Measurements from ENCODE around the gene DNMT1. TPM values are rescaled to one million over a fixed set of nuclear protein-coding genes. Genes with fewer than 3 reads are reported as not detected.
"Not testable (repeated sequence)": the region's sequence is repeated elsewhere in the genome, so short reads cannot be mapped to it uniquely, and the experiment has no call there.

DNMT1 gene
- total and polyA plus RNA-seq, 4 donors = 32.8 to 85.7 (median 45.2) TPM

DNA sequence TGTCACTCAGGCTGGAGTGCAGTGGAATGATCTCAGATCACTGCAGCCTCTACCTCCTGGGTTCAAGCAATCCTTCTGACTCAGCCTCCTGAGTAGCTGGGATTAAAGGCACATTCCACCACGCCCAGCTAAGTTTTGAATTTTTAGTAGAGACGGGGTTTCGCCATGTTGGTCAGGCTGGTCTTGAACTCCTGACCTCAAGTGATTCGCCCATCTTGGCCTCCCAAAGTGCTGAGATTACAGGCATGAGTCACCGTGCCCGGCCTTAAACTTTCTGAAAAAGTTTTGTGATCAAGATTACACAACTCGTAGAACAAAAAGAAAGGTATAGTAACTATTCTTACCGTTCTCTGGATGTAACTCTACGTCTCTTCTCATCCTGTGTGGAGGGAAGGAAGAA lies 21.2 kb downstream of the DNMT1 start:
- Histone ChIP-seq H3K4me1 (ENCODE audit: control insufficient read depth in 5 of 5, insufficient read depth in 5 of 5, low read length in 5 of 5) (no peaks in the 10 kb centered on the region), H3K9me3 (ENCODE audit: control insufficient read depth in 4 of 4, insufficient read depth in 3 of 4, low read length in 3 of 4) (no peaks in the 10 kb centered on the region), H3K4me3 (no peak overlapping the region), H3K27me3 (ENCODE audit: control insufficient read depth in 3 of 3, insufficient read depth in 3 of 3, low read length in 2 of 3) (no peaks in the 10 kb centered on the region), H3K36me3 (ENCODE audit: control insufficient read depth in 4 of 4, insufficient read depth in 4 of 4, low read length in 4 of 4) (peaks cover 13 to 45% (median 36%) of the 10 kb centered on the region in 4 donors), H3K27ac (ENCODE audit: low read depth in 1 of 2, low read length in 1 of 2) (no peak overlapping the region), H3K9ac (ENCODE audit: insufficient read depth in 1 of 2, low read length in 2 of 2) (no peak overlapping the region)
- ATAC-seq (ENCODE audit: insufficient read depth, low FRiP score) = no peak
- DNase-seq = no peak
- TF ChIP-seq, protein P1, sequence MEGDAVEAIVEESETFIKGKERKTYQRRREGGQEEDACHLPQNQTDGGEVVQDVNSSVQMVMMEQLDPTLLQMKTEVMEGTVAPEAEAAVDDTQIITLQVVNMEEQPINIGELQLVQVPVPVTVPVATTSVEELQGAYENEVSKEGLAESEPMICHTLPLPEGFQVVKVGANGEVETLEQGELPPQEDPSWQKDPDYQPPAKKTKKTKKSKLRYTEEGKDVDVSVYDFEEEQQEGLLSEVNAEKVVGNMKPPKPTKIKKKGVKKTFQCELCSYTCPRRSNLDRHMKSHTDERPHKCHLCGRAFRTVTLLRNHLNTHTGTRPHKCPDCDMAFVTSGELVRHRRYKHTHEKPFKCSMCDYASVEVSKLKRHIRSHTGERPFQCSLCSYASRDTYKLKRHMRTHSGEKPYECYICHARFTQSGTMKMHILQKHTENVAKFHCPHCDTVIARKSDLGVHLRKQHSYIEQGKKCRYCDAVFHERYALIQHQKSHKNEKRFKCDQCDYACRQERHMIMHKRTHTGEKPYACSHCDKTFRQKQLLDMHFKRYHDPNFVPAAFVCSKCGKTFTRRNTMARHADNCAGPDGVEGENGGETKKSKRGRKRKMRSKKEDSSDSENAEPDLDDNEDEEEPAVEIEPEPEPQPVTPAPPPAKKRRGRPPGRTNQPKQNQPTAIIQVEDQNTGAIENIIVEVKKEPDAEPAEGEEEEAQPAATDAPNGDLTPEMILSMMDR (IDR thresholded peaks at IDR 0.05; ENCODE audit: control extremely low read depth, extremely low read depth) = no peak
- WGBS, 2 donors = 86 to 89% methylated on average over 9 of the region's 9 CpGs

DNA sequence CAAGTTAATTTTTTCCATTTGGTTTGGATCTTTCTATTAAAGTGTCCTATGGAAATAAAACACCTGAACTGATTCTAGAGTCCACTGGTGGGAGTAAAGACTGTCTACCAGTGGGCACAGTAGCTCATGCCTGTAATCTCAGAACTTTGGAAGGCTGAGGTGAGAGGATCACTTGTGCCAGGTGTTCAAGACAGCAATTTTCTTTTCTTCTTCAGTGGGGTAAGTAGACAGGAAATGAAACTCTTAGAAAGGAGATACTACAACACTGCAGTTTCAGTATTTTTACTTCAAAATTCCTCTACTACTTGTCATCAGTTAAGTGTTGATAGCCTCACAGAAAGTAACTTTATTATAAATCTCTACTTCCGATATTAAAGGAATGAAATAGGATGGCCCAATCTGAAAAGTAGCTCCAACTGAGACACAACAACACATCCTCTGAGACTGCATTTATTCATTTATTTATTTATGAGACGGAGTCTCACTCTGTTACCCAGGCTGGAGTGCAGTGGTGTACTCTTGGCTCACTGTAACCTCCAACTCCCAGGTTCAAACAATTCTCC lies 26.3 kb downstream of the DNMT1 start:
- Histone ChIP-seq H3K27ac (ENCODE audit: low read depth in 1 of 2, low read length in 1 of 2) (no peak overlapping the region), H3K9ac (ENCODE audit: insufficient read depth in 1 of 2, low read length in 2 of 2) (no peak overlapping the region), H3K9me3 (ENCODE audit: control insufficient read depth in 4 of 4, insufficient read depth in 3 of 4, low read length in 3 of 4) (no peaks in the 10 kb centered on the region), H3K27me3 (ENCODE audit: control insufficient read depth in 3 of 3, insufficient read depth in 3 of 3, low read length in 2 of 3) (no peaks in the 10 kb centered on the region), H3K36me3 (ENCODE audit: control insufficient read depth in 4 of 4, insufficient read depth in 4 of 4, low read length in 4 of 4) (peaks cover 18 to 51% (median 35%) of the 10 kb centered on the region in 4 donors), H3K4me3 (no peak overlapping the region), H3K4me1 (ENCODE audit: control insufficient read depth in 5 of 5, insufficient read depth in 5 of 5, low read length in 5 of 5) (no peaks in the 10 kb centered on the region)
- ATAC-seq (ENCODE audit: insufficient read depth, low FRiP score) (no peak), DNase-seq (no peak)
- TF ChIP-seq, protein P1 (IDR thresholded peaks at IDR 0.05; ENCODE audit: control extremely low read depth, extremely low read depth) = no peak
- WGBS, 2 donors = 95 to 99% methylated on average over 2 of the region's 2 CpGs

- no peaks in the 10 kb centered on the region for H3K9me3 ChIP-seq (ENCODE audit: control insufficient read depth in 4 of 4, insufficient read depth in 3 of 4, low read length in 3 of 4)
- no peak for ATAC-seq (ENCODE audit: insufficient read depth, low FRiP score)
- no peaks in the 10 kb centered on the region for H3K4me1 ChIP-seq (ENCODE audit: control insufficient read depth in 5 of 5, insufficient read depth in 5 of 5, low read length in 5 of 5)
- H3K9ac ChIP-seq (ENCODE audit: insufficient read depth in 1 of 2, low read length in 2 of 2) = no peak overlapping the region
- peaks cover 10 to 47% (median 35%) of the 10 kb centered on the region in 4 donors for H3K36me3 ChIP-seq (ENCODE audit: control insufficient read depth in 4 of 4, insufficient read depth in 4 of 4, low read length in 4 of 4)
- DNase-seq = no peak
- no peak overlapping the region for H3K27ac ChIP-seq (ENCODE audit: low read depth in 1 of 2, low read length in 1 of 2)
- TF ChIP-seq, protein P1 (IDR thresholded peaks at IDR 0.05; ENCODE audit: control extremely low read depth, extremely low read depth) = no peak
- H3K27me3 ChIP-seq (ENCODE audit: control insufficient read depth in 3 of 3, insufficient read depth in 3 of 3, low read length in 2 of 3) = no peaks in the 10 kb centered on the region
- 93 to 97% methylated on average over 6 of the region's 6 CpGs for WGBS, 2 donors
- H3K4me3 ChIP-seq = no peak overlapping the region
Measured at GRCh38 chr19:10167459-10167858, 27.3 kb downstream of the DNMT1 start.

DNA sequence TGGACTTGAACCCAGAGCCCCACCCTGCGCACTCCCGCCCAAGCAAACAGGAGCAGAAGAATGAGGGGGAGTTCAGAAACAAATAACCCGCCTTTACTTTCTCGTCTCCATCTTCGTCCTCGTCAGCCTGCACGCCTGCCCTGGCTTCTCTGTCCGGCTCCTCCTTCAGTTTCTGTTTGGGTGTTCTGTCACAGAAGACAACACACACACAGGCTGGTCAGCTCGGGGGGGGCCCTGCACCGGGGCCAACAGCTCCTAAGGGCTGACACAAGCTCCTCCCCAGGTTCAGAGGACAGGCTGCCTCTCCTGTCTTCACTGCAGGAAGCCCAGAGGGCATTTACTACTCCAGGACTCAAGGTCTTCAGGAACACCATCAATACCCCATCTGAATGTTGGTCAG lies 28.3 kb downstream of the DNMT1 start:
- not testable (repeated sequence) for H3K27me3 ChIP-seq (ENCODE audit: control insufficient read depth in 3 of 3, insufficient read depth in 3 of 3, low read length in 2 of 3); H3K9me3 ChIP-seq (ENCODE audit: control insufficient read depth in 4 of 4, insufficient read depth in 3 of 4, low read length in 3 of 4); ATAC-seq (ENCODE audit: insufficient read depth, low FRiP score); H3K4me1 ChIP-seq (ENCODE audit: control insufficient read depth in 5 of 5, insufficient read depth in 5 of 5, low read length in 5 of 5); H3K27ac ChIP-seq (ENCODE audit: low read depth in 1 of 2, low read length in 1 of 2); H3K4me3 ChIP-seq; DNase-seq; H3K9ac ChIP-seq (ENCODE audit: insufficient read depth in 1 of 2, low read length in 2 of 2)
- 97% methylated on average over 10 of the region's 10 CpGs for WGBS, 2 donors
- H3K36me3 ChIP-seq (ENCODE audit: control insufficient read depth in 4 of 4, insufficient read depth in 4 of 4, low read length in 4 of 4) = peaks cover 18 to 52% (median 35%) of the 10 kb centered on the region in 4 donors

Measured in lung (tissue), 12 donors.